Gastrocnemius medialis (tissue), 4 donors: ENCODE data around the gene RBFOX1.

ENCODE experiments used
- CTCF ChIP-seq, 5 experiments: fragments of 450-650 bp in 3 of 5; fragments of 200-600 bp in 2 of 5; sonication (generic) in 2 of 5; IDR thresholded peaks in 4 of 5; conservative IDR thresholded peaks in 1 of 5; 1 replicate in 4 of 5; 2 replicates in 1 of 5; pipeline ENCODE4 v1.5.1; 2016 to 2019; ENCODE audit warnings: antibody characterized with exemption in 5 of 5, mild to moderate bottlenecking in 3 of 5, moderate library complexity in 3 of 5
- POLR2A ChIP-seq, 2 donors: fragments of 450-650 bp; IDR thresholded peaks; one replicate each; pipeline ENCODE4 v1.6.1; 2017; ENCODE audit warnings: antibody characterized with exemption in 2 of 2, mild to moderate bottlenecking in 2 of 2, moderate library complexity in 2 of 2

- TF ChIP-seq POLR2A (IDR thresholded peaks at IDR 0.05), result no peak
- TF ChIP-seq CTCF (IDR thresholded peaks at IDR 0.05 in 4 of 5, conservative IDR thresholded peaks at IDR 0.05 in 1 of 5), result no peak
These were observed 180.8 kb downstream of the RBFOX1 start for GRCh38 chr16:7513429-7513828.
